Measurements from ENCODE around the gene MICAL3.

- no peak for TF ChIP-seq CTCF (IDR thresholded peaks at IDR 0.05)
- no peak for TF ChIP-seq POLR2A (IDR thresholded peaks at IDR 0.05)
Observed at GRCh38 chr22:17753401-17753989, 270.9 kb downstream of the MICAL3 start.
